Memory B cell (primary cell): ENCODE results near the gene RIC3.

ENCODE experiments used
- ATAC-seq: fragments of 150-1000 bp; cut with Tn5 transposase; 2 replicates; pipeline ENCODE4 v1.10.0; 2021; ENCODE audit warnings: low read depth, mild to moderate bottlenecking, moderate library complexity
- DNase-seq, 2 donors: peaks; one replicate each; pipeline ENCODE4 v3.0.0; 2022; ENCODE audit warnings: low spot score in 2 of 2
- H3K27ac Mint-ChIP-seq: one replicate; pipeline ENCODE4 v1.8.0; 2022; ENCODE audit warnings: mild to moderate bottlenecking, moderate library complexity, mixed read lengths
- H3K27me3 Mint-ChIP-seq: one replicate; pipeline ENCODE4 v1.8.0; 2022; ENCODE audit warnings: mixed read lengths
- H3K36me3 Mint-ChIP-seq: one replicate; pipeline ENCODE4 v1.8.0; 2022; ENCODE audit warnings: mild to moderate bottlenecking, mixed read lengths
- H3K4me1 Mint-ChIP-seq: one replicate; pipeline ENCODE4 v1.8.0; 2022; ENCODE audit warnings: mixed read lengths
- H3K4me3 Mint-ChIP-seq: one replicate; pipeline ENCODE4 v1.8.0; 2022; ENCODE audit warnings: mild to moderate bottlenecking, moderate library complexity, mixed read lengths
- H3K9me3 Mint-ChIP-seq: one replicate; pipeline ENCODE4 v1.8.0; 2022; ENCODE audit warnings: mixed read lengths

RIC3 gene

GRCh38 chr11:8067929-8068575, 100.8 kb downstream of the RIC3 start:
- Mint-ChIP-seq H3K27me3 (peaks cover 13% of the 10 kb centered on the region), H3K4me3 (no peak overlapping the region), H3K4me1 (peaks cover 7% of the 10 kb centered on the region), H3K27ac (no peak overlapping the region), H3K9me3 (no peaks in the 10 kb centered on the region), H3K36me3 (no peaks in the 10 kb centered on the region)
- DNase-seq (no peak), ATAC-seq (no peak)

GRCh38 chr11:8067567-8067928, 101.3 kb downstream of the RIC3 start:
- H3K36me3 Mint-ChIP-seq, result no peaks in the 10 kb centered on the region
- DNase-seq, result no peak
- H3K27ac Mint-ChIP-seq, result no peak overlapping the region
- H3K4me3 Mint-ChIP-seq, result no peak overlapping the region
- H3K9me3 Mint-ChIP-seq, result no peaks in the 10 kb centered on the region
- ATAC-seq, result no peak
- H3K4me1 Mint-ChIP-seq, result peaks cover 7% of the 10 kb centered on the region
- peaks cover 13% of the 10 kb centered on the region for H3K27me3 Mint-ChIP-seq

GRCh38 chr11:8066911-8067455, 101.8 kb downstream of the RIC3 start:
- Mint-ChIP-seq H3K4me1 (peaks cover 7% of the 10 kb centered on the region), H3K36me3 (no peaks in the 10 kb centered on the region), H3K9me3 (no peaks in the 10 kb centered on the region), H3K27ac (no peak overlapping the region), H3K4me3 (no peak overlapping the region), H3K27me3 (peaks cover 13% of the 10 kb centered on the region)
- ATAC-seq, result no peak
- DNase-seq, result no peak

- Mint-ChIP-seq H3K36me3 (no peaks in the 10 kb centered on the region), H3K27me3 (peaks cover 9% of the 10 kb centered on the region), H3K9me3 (no peaks in the 10 kb centered on the region), H3K4me1 (peaks cover 4% of the 10 kb centered on the region), H3K27ac (no peak overlapping the region), H3K4me3 (no peak overlapping the region)
- no peak for ATAC-seq
- DNase-seq, result peak in 1 of 2 donors; percentile 6
Observed at GRCh38 chr11:8066036-8066910, 102.6 kb downstream of the RIC3 start.

GRCh38 chr11:8065031-8065430, 103.8 kb downstream of the RIC3 start:
- ATAC-seq (no peak), DNase-seq (peak in 1 of 2 donors; percentile 0)
- H3K27ac Mint-ChIP-seq, result no peak overlapping the region

GRCh38 chr11:8063324-8063723, 105.5 kb downstream of the RIC3 start:
- no peak overlapping the region for H3K27ac Mint-ChIP-seq
- no peak for ATAC-seq
- H3K9me3 Mint-ChIP-seq, result no peaks in the 10 kb centered on the region
- H3K4me1 Mint-ChIP-seq, result no peaks in the 10 kb centered on the region
- no peaks in the 10 kb centered on the region for H3K36me3 Mint-ChIP-seq
- peak in 1 of 2 donors; percentile 2 for DNase-seq
- peaks cover 5% of the 10 kb centered on the region for H3K27me3 Mint-ChIP-seq
- H3K4me3 Mint-ChIP-seq, result no peak overlapping the region

More at GRCh38 chr11:8065031-8065430, 103.8 kb downstream of the RIC3 start:
- Mint-ChIP-seq H3K27me3 (peaks cover 8% of the 10 kb centered on the region), H3K4me3 (no peak overlapping the region), H3K4me1 (no peaks in the 10 kb centered on the region), H3K9me3 (no peaks in the 10 kb centered on the region), H3K36me3 (no peaks in the 10 kb centered on the region)

- no peaks in the 10 kb centered on the region for H3K4me1 Mint-ChIP-seq
Observed at GRCh38 chr11:8062781-8063257, 106.0 kb downstream of the RIC3 start.

GRCh38 chr11:8061555-8062428, 107.0 kb downstream of the RIC3 start:
- DNase-seq (no peak), ATAC-seq (no peak)
- Mint-ChIP-seq H3K4me3 (no peak overlapping the region), H3K4me1 (no peaks in the 10 kb centered on the region), H3K36me3 (no peaks in the 10 kb centered on the region), H3K27me3 (peaks cover 2% of the 10 kb centered on the region), H3K9me3 (no peaks in the 10 kb centered on the region), H3K27ac (no peak overlapping the region)

More at GRCh38 chr11:8062781-8063257, 106.0 kb downstream of the RIC3 start:
- Mint-ChIP-seq H3K4me3 (no peak overlapping the region), H3K36me3 (no peaks in the 10 kb centered on the region), H3K27me3 (peaks cover 4% of the 10 kb centered on the region), H3K27ac (no peak overlapping the region), H3K9me3 (no peaks in the 10 kb centered on the region)
- ATAC-seq (no peak), DNase-seq (peak in 1 of 2 donors; percentile 2)

- Mint-ChIP-seq H3K27ac (no peak overlapping the region), H3K4me3 (no peak overlapping the region), H3K4me1 (no peaks in the 10 kb centered on the region), H3K27me3 (peaks cover 5% of the 10 kb centered on the region), H3K9me3 (no peaks in the 10 kb centered on the region), H3K36me3 (no peaks in the 10 kb centered on the region)
- ATAC-seq (no peak), DNase-seq (peak in 1 of 2 donors; percentile 7)
Observed at GRCh38 chr11:8060801-8061554, 107.8 kb downstream of the RIC3 start.

GRCh38 chr11:8060146-8060719, 108.6 kb downstream of the RIC3 start:
- ATAC-seq (no peak), DNase-seq (peak in 1 of 2 donors; percentile 2)
- Mint-ChIP-seq H3K27ac (no peak overlapping the region), H3K4me1 (no peaks in the 10 kb centered on the region), H3K27me3 (peaks cover 5% of the 10 kb centered on the region), H3K36me3 (no peaks in the 10 kb centered on the region), H3K9me3 (no peaks in the 10 kb centered on the region), H3K4me3 (no peak overlapping the region)

- Mint-ChIP-seq H3K27me3 (peaks cover 9% of the 10 kb centered on the region), H3K27ac (no peak overlapping the region), H3K4me1 (no peaks in the 10 kb centered on the region), H3K36me3 (no peaks in the 10 kb centered on the region), H3K4me3 (no peak overlapping the region), H3K9me3 (no peaks in the 10 kb centered on the region)
- ATAC-seq (no peak), DNase-seq (no peak)
Observed at GRCh38 chr11:8059571-8060011, 109.2 kb downstream of the RIC3 start.

- H3K27ac Mint-ChIP-seq, result no peak overlapping the region
Observed at GRCh38 chr11:8059030-8059429, 109.8 kb downstream of the RIC3 start.

GRCh38 chr11:8058216-8058615, 110.6 kb downstream of the RIC3 start:
- H3K36me3 Mint-ChIP-seq, result no peaks in the 10 kb centered on the region
- no peaks in the 10 kb centered on the region for H3K9me3 Mint-ChIP-seq
- peaks cover 11% of the 10 kb centered on the region for H3K27me3 Mint-ChIP-seq
- H3K27ac Mint-ChIP-seq, result no peak overlapping the region
- ATAC-seq, result no peak
- H3K4me3 Mint-ChIP-seq, result no peak overlapping the region
- H3K4me1 Mint-ChIP-seq, result no peaks in the 10 kb centered on the region
- DNase-seq, result no peak

More at GRCh38 chr11:8059030-8059429, 109.8 kb downstream of the RIC3 start:
- no peak for ATAC-seq
- H3K4me3 Mint-ChIP-seq, result no peak overlapping the region
- peaks cover 11% of the 10 kb centered on the region for H3K27me3 Mint-ChIP-seq
- DNase-seq, result no peak
- no peaks in the 10 kb centered on the region for H3K9me3 Mint-ChIP-seq
- no peaks in the 10 kb centered on the region for H3K36me3 Mint-ChIP-seq
- H3K4me1 Mint-ChIP-seq, result no peaks in the 10 kb centered on the region
